GM18508 (cell line): Measurements from ENCODE around the gene SLC39A11.
"Not testable (repeated sequence)": the region's sequence is repeated elsewhere in the genome, so short reads cannot be mapped to it uniquely, and the experiment has no call there.

Experiments used
- ATAC-seq: cut with Tn5 transposase; IDR thresholded peaks from one replicate; pipeline ENCODE4 v1.9.1; 2021; ENCODE audit warnings: moderate number of reproducible peaks; ENCODE audit not compliant: insufficient read depth, unreplicated experiment

SLC39A11 gene

DNA sequence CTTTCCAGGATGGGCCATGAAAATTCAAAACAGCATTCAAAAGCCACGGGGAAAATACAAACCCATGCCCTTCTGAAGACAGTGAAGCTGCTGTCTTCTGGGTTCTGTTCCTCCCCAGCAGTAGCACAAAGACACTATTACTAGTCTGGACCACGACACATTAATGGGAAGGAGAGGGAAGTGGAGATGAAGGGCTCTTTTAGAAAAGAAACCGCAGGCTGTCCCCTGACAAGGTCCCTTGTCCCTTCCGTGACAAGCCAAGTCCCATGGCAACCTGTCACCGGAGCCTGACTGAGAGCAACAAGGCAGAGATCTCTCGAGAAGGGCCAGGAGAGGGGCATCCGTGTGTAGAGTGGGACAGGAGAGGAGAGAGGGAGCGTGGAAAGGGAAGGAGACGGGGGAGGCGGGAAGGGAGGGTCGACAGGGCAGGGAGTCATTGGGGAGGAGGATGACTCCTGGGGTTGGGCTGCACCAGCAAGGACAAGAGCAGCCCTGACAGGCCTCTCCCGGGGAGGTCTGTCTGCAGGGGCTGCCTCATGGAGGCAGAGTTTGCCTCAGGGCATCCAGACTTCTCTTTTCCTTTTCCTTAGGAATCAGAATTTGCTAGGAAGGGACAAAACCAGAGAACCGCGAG, 436.2 kb downstream of the SLC39A11 start:
- no peak for ATAC-seq

DNA sequence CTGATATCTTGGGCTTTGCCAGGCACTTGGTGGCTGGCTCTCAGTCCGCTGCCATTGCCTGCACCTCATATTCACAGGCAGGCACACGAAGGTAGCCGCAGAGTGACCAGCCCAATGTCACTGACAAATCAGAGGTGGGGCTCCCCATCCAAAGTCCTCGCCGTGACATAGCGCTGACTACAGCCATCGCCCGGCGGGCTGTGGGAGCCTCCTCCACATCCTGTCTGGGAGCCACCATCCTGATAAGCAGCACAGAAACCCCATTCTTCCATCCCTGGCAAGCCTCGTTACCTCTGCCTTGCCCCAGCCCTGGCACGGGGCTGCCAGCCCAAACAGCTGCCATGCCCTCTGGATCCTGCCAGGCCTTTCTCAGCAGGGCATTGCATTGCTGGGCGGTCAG, 437.8 kb downstream of the SLC39A11 start:
- no peak for ATAC-seq

DNA sequence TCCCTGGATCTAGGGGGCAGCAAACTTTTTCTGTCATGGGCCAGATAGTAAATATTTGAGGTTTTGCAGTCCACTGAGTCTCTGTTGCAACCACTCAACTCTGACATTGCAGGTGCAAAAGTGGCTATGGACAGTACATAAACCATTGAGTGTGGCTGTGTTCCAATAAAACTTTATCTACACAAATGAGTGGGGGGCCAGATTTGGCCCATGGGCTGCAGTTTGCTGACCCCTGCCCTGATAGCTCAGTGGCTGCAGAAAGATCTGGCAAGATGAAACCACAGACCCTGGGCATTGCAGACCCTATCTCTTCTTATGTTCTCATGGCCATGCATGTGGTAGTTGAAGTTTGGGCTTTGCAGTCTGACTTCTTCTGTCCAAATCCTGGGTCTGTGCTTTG, 440.5 kb downstream of the SLC39A11 start:
- no peak for ATAC-seq

DNA sequence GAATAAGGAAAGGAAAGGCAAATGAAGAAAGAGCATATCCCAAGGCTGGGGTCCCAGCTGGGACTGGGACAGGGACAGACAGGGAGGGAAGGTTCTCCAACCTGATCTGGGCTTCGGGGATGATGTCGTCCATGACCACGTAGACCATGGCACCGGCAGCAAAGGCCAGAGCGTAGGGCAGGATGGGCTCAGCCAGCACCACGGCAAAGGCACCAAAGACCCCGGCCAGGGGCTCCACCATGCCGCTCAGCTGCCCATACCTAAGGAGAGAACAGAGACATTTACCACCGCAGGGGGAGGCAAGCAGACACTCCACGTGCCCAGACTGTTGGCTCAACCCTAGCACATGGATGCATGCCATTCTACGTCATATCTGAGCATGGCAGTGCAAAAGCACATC, 443.8 kb downstream of the SLC39A11 start:
- ATAC-seq, result no peak

DNA sequence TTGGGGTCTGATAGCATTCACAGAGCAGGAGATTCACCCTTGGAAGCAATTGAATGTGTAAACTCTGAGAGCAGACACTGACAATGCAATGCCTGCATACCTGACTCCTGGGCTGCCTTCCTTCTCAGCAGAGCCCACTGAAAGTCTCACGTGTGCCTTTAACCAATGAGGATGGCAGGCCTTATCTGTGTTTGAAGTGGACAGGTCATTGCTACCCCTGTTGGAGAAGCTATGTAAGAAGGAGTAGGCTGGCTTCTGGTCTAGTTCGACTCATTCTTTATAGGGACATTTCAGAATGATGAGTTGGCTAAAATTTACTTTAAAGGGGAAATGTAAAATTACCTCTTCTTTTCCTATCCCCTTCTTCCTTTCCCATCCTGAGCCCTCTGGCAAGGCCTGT, 446.3 kb downstream of the SLC39A11 start:
- no peak for ATAC-seq

DNA sequence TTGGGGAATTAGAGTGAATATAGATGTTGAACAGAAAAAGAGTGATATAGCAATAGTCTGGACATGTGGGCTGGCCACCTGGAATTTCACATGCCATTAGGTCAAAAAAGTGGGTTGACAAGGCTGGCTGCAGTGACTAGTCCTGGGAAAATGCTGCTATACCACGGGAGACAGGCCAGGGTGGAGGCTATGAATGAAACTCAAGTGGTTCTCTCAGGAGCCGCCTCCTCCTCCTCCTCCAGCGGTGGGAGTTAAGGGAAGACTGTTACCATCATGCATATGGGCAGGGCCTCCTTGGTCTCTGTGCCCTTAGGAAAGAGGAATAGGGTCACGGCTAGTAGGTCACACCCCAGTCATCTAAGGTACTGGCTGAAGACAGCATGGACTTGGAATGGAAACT, 448.0 kb downstream of the SLC39A11 start:
- ATAC-seq, result no peak

DNA sequence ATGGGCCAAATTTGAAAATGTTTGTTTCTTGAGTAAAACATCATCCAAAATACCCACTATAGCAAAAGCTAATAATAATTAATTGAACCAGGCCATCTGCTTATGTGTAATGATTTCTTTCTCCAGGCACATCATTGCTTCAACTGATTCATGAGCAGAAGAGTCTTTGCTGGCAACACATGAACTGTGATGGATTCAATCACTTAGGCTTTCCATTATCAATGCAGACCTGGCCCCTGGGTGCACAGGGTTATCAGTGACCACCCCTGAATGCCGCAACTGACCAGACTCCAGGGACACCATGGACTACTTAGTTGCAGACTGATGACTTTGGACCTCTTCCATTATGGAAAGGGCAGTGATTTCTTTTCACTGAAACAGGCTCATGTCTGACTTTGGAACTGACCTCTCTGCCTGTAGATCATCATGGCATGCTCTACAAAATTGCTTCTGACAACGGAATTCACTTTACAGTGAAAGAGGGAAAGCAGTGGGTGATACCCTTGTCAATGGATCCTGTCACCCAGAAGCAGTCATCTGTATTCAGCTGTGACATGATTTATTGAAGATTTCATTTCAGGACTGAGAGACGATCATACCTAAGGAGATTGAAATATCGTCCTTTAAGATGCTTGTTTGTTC, 448.8 kb downstream of the SLC39A11 start:
- no peak for ATAC-seq

DNA sequence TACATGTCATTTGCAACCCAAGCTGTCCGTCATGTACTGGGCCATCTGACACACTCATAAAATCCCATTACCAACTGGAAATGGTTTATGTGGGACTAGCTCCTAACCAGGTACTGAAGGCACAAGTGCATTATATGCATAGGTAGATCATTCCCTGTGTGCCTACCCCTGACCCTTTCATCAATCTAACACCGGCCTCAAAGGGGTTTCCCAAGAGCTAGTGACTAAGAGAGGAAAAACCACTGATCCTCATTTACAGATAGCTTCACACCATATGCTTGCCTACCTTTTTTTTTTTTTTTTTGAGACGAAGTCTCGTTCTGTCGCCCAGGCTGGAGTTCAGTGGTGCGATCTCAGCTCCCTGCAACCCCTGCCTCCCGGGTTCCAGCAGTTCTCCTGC, 449.8 kb downstream of the SLC39A11 start:
- no peak for ATAC-seq

DNA sequence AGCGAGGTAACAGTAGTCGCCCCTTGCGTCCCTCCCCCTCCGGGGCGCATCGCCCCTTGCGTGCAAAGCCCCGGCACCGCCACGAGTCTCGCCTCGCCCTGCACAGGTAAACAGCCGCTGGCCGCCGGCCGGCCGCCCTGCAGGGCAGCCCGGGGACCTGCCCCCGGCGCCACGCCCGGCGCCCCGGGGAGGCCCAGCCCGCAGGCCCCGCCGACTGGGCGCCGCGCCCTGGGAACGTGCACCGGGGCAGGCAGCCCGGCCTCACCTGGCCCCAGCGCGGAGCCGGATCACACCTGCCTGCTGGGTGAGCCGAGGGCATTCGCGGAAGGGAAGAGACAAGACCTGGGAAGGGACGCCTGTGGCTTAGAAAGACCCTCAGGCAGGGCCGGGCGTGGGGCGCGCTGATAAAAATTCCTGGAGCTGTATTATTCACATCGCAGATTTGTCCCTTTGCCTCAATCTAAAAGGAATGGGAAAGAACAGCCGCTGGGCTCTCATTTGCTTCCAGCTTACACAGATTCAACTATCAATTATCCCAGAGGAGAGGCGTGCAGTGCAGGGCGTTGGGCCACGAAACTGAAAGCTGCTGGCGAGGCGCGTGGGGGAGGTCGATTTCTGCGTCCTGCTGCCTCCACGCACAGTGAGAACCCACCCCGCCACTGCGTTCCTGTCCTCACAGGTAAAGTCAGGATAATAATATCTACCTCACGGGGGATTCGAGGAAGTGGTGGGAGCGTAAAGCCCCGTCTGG, 451.9 kb downstream of the SLC39A11 start:
- ATAC-seq, result no peak

DNA sequence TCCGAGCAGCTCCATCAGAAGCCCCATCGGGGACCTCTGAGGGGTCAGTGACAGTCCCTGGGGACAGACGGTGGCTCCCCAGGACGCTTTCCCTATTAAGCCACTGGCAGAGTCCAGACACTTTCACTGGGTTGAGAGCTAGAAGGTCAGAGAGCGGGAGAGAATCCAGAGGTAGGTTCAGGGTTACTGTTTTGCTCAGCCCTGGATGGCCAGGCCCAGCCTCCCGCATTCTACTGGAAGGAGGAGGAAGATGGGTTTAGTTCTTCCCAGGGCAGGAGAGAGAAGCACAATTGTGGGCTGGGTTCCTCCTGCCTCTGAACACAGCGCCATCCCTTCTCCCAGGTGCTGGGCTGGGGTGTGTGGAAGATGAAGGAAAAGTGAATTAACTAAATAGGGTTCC, 452.8 kb downstream of the SLC39A11 start:
- no peak for ATAC-seq

DNA sequence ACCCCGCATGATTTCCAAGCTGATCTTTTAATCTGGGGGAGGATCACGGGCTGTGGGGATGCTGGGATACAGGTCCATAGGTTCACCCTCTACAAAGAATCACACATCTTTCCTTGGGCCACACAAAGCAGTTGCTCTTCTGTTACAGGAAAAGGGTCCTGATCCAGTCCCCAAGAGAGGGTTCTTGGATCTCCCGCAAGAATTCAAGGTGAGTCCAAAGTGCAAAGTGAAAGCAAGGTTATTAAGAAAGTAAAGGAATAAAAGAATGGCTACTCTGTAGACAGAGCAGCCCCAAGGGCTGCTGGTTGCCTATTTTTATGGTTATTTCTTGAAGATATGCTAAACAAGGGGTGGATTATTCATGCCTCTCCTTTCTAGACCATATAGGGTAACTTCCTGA, 453.6 kb downstream of the SLC39A11 start:
- ATAC-seq, result not testable (repeated sequence)

DNA sequence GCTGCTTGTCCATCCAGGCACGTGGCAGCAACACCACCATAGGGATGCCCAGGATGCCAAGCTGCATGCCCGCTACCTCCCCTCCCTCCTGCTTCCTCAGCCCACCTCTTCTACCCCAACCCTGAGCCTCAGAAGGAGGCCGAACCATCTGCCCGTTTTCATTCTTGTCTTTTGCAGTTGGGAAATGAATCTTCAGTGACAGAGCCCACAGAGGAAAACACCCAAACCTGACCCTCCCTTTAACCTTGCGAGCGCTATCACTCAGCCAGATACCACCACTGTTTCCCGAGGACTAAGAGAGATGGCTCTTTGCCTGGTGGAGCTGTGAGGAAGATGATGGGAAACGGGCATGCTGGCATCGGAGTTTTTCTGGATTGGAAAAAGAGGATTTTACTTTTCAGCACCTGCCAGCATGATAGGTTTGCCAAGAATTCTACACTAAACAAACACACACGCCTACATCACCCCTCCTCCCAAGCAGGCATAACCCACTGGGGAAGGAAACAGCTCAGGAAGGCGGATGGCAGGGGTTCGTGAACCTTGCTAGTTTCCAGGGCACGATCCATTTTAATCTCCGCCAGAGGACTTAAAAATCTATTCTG, 457.4 kb downstream of the SLC39A11 start:
- no peak for ATAC-seq

DNA sequence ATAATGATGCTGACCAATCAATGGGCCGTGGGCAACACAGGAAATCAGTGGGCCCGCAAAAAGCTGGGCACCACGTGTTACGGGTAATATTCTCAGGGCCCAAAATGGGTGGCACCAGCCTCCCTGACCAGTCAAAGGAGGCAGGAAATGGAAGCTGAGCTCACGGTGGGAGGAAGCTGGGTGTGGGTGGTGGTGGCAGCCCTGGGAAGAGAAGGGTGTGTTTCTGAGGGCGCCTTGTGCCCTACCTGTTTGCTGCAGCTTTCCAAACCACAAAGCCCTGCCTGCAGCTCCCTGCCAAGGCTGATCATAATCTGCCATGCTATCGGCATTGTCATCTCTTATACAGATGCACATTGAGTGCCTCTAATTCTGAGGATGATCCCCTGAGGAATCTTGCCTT, 457.9 kb downstream of the SLC39A11 start:
- ATAC-seq, result no peak

DNA sequence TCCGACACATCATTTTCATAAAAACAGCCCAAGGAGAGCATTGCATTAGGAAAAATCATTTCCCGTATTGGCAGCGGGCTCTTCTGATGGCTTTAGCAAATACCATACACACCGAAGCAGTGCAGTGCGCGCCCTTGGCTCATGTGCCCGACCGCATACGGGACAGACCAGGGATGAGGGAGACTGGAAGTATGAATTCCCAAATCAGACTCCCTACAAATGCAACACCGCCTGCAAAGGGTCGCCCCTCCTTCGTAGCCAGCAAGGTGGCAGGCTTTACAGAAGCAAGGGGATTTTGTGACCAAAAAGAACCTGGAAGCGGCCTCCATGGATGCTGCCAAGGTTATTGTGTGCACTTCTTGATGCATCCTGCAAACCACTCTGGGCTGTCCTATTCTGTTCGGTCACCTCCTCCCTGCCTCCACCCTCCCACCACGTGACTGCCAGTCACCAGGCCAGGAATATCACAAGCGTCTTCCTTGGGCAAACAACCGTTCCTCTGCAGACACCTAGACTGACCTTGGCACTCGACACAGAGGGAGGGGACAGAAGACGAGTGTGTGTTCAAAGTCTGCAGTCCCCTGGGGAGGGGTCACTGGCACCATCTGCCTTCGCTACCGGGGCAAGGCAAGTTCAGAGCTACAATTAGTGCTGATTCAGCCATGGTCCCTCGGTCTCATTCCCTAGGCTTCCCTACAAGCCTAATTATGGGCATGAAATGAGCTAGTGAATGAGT, 460.4 kb downstream of the SLC39A11 start:
- ATAC-seq, result no peak

DNA sequence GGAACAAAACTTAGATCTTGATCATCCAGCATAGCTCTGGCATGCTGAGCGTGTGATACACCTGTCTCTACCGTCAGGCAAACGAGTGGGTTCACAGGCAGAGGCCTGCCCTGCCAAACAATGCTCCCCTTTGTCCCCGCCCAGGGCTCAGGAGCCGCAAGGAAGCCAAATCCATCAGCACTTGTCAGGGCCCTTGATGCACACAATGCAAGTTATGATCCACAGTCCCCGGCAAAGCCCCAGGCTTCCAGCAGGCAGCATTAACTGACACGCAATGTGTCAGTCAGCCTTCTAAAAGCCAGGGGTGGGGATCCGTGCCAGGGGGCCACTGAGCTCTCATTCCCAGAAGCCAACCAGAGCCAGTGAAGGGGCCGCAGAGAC, 460.9 kb downstream of the SLC39A11 start:
- no peak for ATAC-seq

DNA sequence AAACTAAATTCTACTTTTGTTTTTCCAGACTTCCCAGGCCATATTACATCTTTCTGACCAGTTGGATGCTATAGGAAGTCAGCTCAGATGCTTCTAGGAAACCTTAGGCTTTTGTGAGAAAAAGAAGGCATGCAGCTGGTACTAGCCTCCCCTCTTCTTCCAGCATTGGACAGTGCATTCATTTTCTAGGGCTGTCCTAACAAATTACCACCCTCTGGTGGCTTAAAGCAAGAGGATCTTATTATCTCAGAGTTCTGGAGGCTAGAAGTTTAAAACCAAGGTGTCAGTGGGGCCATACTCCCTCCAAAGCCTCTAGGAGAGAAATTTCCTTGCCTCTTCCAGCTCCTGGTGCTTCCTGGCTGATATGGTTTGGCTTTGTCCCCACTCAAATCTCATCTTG, 467.8 kb downstream of the SLC39A11 start:
- ATAC-seq, result no peak

DNA sequence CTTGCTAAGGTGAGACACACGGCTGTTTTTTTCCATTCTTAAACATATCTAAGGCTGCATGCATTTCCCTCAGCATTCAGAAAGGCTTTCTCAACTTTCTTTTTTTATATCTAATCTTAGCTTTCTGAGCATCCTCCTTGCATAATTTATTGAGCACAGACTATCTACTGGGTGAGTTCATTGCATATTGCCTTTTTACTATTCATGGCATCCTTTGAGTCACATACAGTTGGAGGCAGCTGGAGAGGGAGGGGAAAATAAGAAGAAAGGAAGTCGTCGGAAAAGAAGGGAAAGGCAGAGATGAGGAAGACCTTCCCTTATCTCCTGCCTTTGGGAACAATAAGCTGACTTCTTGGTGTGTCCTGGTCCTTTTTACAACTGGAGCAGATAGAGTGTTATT, 468.3 kb downstream of the SLC39A11 start:
- no peak for ATAC-seq

DNA sequence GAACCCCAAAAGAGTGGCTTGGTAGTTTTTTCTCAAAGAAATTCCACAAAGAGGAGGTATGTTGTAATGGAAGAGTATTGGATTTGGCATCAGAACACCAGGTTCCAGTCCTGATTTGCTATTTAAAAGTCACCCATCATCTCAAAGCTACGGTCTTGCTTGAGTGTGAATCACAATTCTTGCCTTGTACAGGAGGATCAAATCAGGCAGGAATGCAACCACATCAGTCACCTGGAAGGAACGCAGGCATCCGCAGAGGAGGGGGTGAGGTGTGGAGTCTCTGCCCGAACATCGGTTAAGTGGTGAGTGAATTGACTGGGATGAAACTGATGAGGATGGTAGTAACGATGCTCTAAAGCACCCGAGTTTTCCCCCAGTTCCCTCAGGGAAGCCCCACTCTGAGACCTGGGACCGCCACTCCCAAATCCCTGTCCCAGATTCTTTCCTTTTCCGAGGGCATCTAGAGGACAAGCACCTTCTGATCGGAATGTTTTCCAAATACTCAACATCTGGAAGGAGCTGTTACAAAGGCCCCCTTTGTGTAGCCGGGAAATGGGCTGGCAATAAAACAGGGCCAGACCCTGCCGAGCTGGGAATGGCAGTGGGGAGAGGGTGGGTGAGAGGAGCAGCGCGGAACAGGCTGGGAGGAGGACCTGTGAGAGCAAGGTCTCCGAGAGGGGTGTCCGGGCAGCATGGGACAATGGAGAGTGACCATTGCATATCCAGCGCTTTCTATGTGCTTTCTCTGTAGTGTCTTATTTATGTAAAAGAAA, 469.6 kb downstream of the SLC39A11 start:
- ATAC-seq, result no peak

DNA sequence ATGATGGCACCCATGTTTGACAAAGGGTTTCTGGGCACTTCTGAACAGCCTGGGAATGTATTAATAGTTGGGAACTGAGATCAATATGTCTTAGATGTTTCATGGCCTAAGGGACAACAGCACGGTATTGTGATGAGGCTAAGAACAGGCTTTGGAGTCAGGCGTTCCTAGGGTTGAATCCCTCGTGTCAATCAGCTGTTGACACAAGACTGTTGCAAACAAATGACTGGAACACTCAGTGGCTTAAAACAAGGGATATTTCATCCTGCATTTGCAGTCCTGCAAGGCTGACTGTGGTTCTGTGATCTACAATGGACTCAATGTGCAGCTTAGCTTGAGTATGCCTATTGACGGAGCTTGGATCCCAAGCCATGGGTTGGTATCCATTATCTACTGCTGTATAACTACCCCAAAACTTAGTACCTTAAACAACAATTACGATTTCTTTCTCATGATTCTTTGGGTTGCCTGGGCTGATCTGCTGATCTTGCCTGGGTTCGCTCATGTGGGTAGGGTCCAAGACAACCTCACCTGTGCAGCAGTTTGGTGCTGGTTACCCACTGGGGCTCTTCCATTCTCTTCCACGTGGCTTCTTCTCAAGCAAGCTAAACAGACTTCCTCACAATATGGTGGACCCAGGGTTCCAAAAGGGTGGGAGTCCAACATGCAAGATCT, 472.4 kb downstream of the SLC39A11 start:
- no peak for ATAC-seq
